ENCODE data around the gene AFDN. TPM values are rescaled to one million over a fixed set of nuclear protein-coding genes. Genes with fewer than 3 reads are reported as not detected.

AFDN gene
- total and polyA plus RNA-seq, 2 of the 8 experiments (the other 6 are each of a cell fraction or from before 2014, with no cell fraction given) = 53.4 to 192 TPM

- no peak overlapping the region for H3K18ac ChIP-seq (ENCODE audit: extremely low read depth, low read length)
- TF ChIP-seq ATF2 (IDR thresholded peaks at IDR 0.05; ENCODE audit: low read length) (no peak), HDAC6 (IDR thresholded peaks at IDR 0.05; ENCODE audit: low read depth, low read length) (no peak), TAF1 (IDR thresholded peaks at IDR 0.05; ENCODE audit: low read depth, low read length) (no peak), BCL11A (IDR thresholded peaks at IDR 0.05; ENCODE audit: low read depth in 2 of 2, low read length in 2 of 2) (no peak)
- no peak for FAIRE-seq
- H4K8ac ChIP-seq (ENCODE audit: extremely low read depth, insufficient read depth, low read length) = no peak overlapping the region
- H2BK15ac ChIP-seq (ENCODE audit: low read length) = 0 out of 2 replicates have a peak overlapping the region, but pooled peaks have one; percentile 67
- H4K5ac ChIP-seq (ENCODE audit: insufficient read length, low read depth, low read length) = no peak overlapping the region
- H3K4me2 ChIP-seq (ENCODE audit: insufficient read depth in 1 of 2, low read depth in 2 of 2, low read length in 2 of 2) = no peak overlapping the region
- no peaks in the 10 kb centered on the region for H3K36me3 ChIP-seq (ENCODE audit: control insufficient read depth in 2 of 4, insufficient read depth in 4 of 4, low read length in 3 of 4)
- H3K56ac ChIP-seq (replicated peaks; ENCODE audit: insufficient read length, low read depth, low read length) = no peak overlapping the region
- no peak overlapping the region for H3K23ac ChIP-seq (ENCODE audit: insufficient read length)
- H3K79me1 ChIP-seq (ENCODE audit: low read depth, low read length) = no peaks in the 10 kb centered on the region
- no peak overlapping the region for H2AK5ac ChIP-seq (ENCODE audit: low read depth, low read length)
- no peak overlapping the region for H2AFZ ChIP-seq (ENCODE audit: low read length)
- H3K4ac ChIP-seq (replicated peaks; ENCODE audit: insufficient read length, low read depth, low read length) = no peak overlapping the region
- H3K9me3 ChIP-seq (ENCODE audit: insufficient read depth in 2 of 2, low read depth in 1 of 2, low read length in 1 of 2) = no peaks in the 10 kb centered on the region
- H2BK12ac ChIP-seq (ENCODE audit: low read depth, low read length) = no peak overlapping the region
- H3K23me2 ChIP-seq (ENCODE audit: low read depth, low read length) = no peaks in the 10 kb centered on the region
- H2BK20ac ChIP-seq (ENCODE audit: low read length) = no peak overlapping the region
- H3K4me1 ChIP-seq (replicated peaks in 1 of 4; ENCODE audit: control insufficient read depth in 3 of 4, insufficient read depth in 4 of 4, low read length in 3 of 4) = peaks cover 0 to 13% (median 5%) of the 10 kb centered on the region in 4 experiments; a peak in 4 of 7 replicates
- no peak overlapping the region for H3K4me3 ChIP-seq (ENCODE audit: extremely low read depth in 1 of 4, insufficient read depth in 2 of 4, low read depth in 3 of 4, low read length in 4 of 4)
- CTCF ChIA-PET (ENCODE audit: partially characterized antibody) = no interaction called here
- H2BK120ac ChIP-seq (replicated peaks; ENCODE audit: low read depth, low read length) = no peak overlapping the region
- no peaks in the 10 kb centered on the region for H4K20me1 ChIP-seq (replicated peaks in 1 of 2; ENCODE audit: control insufficient read depth in 1 of 2, insufficient read depth in 2 of 2, low read length in 2 of 2)
- WGBS, 2 experiments (ENCODE audit: extremely low coverage in 1 of 2, insufficient coverage in 1 of 2, insufficient read length in 1 of 2, insufficient replicate concordance in 2 of 2, low coverage in 1 of 2, low lambda C conversion rate in 2 of 2, missing lambda C conversion rate in 1 of 2) = 100% methylated on average over 1 of the region's 1 CpG; no CpG with 5 or more reads in 1 of the 2 experiments
- H2BK5ac ChIP-seq (ENCODE audit: low read depth, low read length) = no peak overlapping the region
- H3K27ac ChIP-seq (ENCODE audit: low read depth, low read length) = no peak overlapping the region
- H3K9ac ChIP-seq (replicated peaks in 1 of 4; ENCODE audit: extremely low read depth in 1 of 4, low read depth in 3 of 4, low read length in 3 of 4) = no peak overlapping the region
- POLR2A ChIA-PET (ENCODE audit: partially characterized antibody) = no interaction called here
- no peaks in the 10 kb centered on the region; a peak in 3 of 7 replicates for H3K27me3 ChIP-seq (replicated peaks in 1 of 4; ENCODE audit: control insufficient read depth in 3 of 4, extremely low read depth in 1 of 4, insufficient read depth in 3 of 4, low read length in 3 of 4)
- H3K79me2 ChIP-seq (ENCODE audit: control insufficient read depth in 1 of 2, insufficient read depth in 2 of 2, low read length in 2 of 2) = no peaks in the 10 kb centered on the region
- no peak overlapping the region for H3K14ac ChIP-seq (ENCODE audit: insufficient read length)
- DNase-seq (ENCODE audit: low read depth in 1 of 2, low spot score in 2 of 2) = peak in 1 of 2 experiments; percentile 20
- H4K91ac ChIP-seq (replicated peaks; ENCODE audit: insufficient read length, low read length) = no peak overlapping the region
Observed at GRCh38 chr6:167801263-167801662, 25.4 kb upstream of the AFDN start.

Measured in H1 (cell line).